GM12874 (cell line): Measurements from ENCODE around the gene SLC12A7.

Experiments used
- CTCF ChIP-seq: IDR thresholded peaks from 2 replicates; pipeline ENCODE4 v1.5.1; 2011; ENCODE audit warnings: low read depth, mild to moderate bottlenecking, control low read depth, low read length, moderate library complexity; ENCODE audit not compliant: insufficient read depth

Gene SLC12A7

GRCh38 chr5:1099926-1100663 lies 11.8 kb downstream of the SLC12A7 start:
- no peak for TF ChIP-seq CTCF

- no peak for TF ChIP-seq CTCF
Measured at GRCh38 chr5:1098986-1099597, 12.8 kb downstream of the SLC12A7 start.

- TF ChIP-seq CTCF: no peak
Measured at GRCh38 chr5:1097381-1097987, 14.4 kb downstream of the SLC12A7 start.

- TF ChIP-seq CTCF: no peak
Measured at GRCh38 chr5:1096838-1097237, 15.0 kb downstream of the SLC12A7 start.

GRCh38 chr5:1095990-1096363 lies 15.9 kb downstream of the SLC12A7 start:
- no peak for TF ChIP-seq CTCF

- TF ChIP-seq CTCF: no peak
Measured at GRCh38 chr5:1095302-1095989, 16.4 kb downstream of the SLC12A7 start.

- no peak for TF ChIP-seq CTCF
Measured at GRCh38 chr5:1094670-1095190, 17.1 kb downstream of the SLC12A7 start.
